A549 (cell line): ENCODE results near the gene BCKDHA.

Experiments
- BHLHE40 ChIP-seq: IDR thresholded peaks from 2 replicates; pipeline ENCODE4 v1.6.1; 2012; ENCODE audit warnings: low read depth, low read length, inconsistent platforms
- CHD4 ChIP-seq: fragments of 200-600 bp; sonication (generic); IDR thresholded peaks from 2 replicates; pipeline ENCODE4 v1.6.1; 2016; ENCODE audit warnings: antibody characterized with exemption, mild to moderate bottlenecking, borderline replicate concordance
- EP300 ChIP-seq, 2 experiments: fragments of >200 bp; sonication (Bioruptor Twin); formaldehyde crosslinking; IDR thresholded peaks; 2 replicates in 1 of 2; 3 replicates in 1 of 2; pipeline ENCODE4 v1.6.1; 2016 to 2017
- HOXA7 ChIP-seq: fragments of 250-450 bp; sonication (Bioruptor Pico); IDR thresholded peaks from 2 replicates; pipeline ENCODE4 v1.5.0; 2020; ENCODE audit warnings: mild to moderate bottlenecking, moderate library complexity
- KDM1A ChIP-seq: fragments of 200-600 bp; sonication (generic); IDR thresholded peaks from 2 replicates; pipeline ENCODE4 v1.6.1; 2016; ENCODE audit warnings: low read depth, mild to moderate bottlenecking
- NPAS2 ChIP-seq: fragments of 250-450 bp; sonication (Bioruptor Pico); IDR thresholded peaks from 2 replicates; pipeline ENCODE4 v1.8.0; 2022; ENCODE audit warnings: mild to moderate bottlenecking, moderate library complexity, borderline replicate concordance
- POLR2A ChIP-seq: IDR thresholded peaks from 2 replicates; pipeline ENCODE4 v1.6.1; 2012; ENCODE audit warnings: mild to moderate bottlenecking, low read length
- RAD21 ChIP-seq, 2 experiments: fragments of >200 bp in 1 of 2; sonication (Bioruptor Twin) in 1 of 2; formaldehyde crosslinking in 1 of 2; IDR thresholded peaks in 1 of 2; conservative IDR thresholded peaks in 1 of 2; 2 replicates in 1 of 2; 3 replicates in 1 of 2; pipeline ENCODE4 v1.6.1; 2012 to 2018; ENCODE audit warnings: inconsistent platforms in 1 of 2
- RCOR1 ChIP-seq: fragments of 150-350 bp; IDR thresholded peaks from 2 replicates; pipeline ENCODE4 v1.6.1; 2014; ENCODE audit warnings: antibody characterized with exemption, low read length, low read depth
- RFX5 ChIP-seq: fragments of 450-650 bp; IDR thresholded peaks from 2 replicates; pipeline ENCODE4 v1.7.1; 2014; ENCODE audit warnings: antibody characterized with exemption, mild to moderate bottlenecking, moderate library complexity
- TF ChIP-seq, protein P1 (sequence below): fragments of >200 bp; sonication (Bioruptor Twin); formaldehyde crosslinking; IDR thresholded peaks from 3 replicates; pipeline ENCODE4 v1.5.1; 2016

- TF ChIP-seq HOXA7 (CRISPR knock-in tag) (no peak), POLR2A (no peak), RFX5 (no peak), KDM1A (no peak), BHLHE40 (no peak), CHD4 (no peak), RAD21 (conservative IDR thresholded peaks at IDR 0.05 in 1 of 2, IDR thresholded peaks at IDR 0.05 in 1 of 2) (no peak), NPAS2 (CRISPR knock-in tag) (no peak), RCOR1 (no peak), EP300 (IDR thresholded peaks at IDR 0.05) (no peak)
- TF ChIP-seq, protein P1, sequence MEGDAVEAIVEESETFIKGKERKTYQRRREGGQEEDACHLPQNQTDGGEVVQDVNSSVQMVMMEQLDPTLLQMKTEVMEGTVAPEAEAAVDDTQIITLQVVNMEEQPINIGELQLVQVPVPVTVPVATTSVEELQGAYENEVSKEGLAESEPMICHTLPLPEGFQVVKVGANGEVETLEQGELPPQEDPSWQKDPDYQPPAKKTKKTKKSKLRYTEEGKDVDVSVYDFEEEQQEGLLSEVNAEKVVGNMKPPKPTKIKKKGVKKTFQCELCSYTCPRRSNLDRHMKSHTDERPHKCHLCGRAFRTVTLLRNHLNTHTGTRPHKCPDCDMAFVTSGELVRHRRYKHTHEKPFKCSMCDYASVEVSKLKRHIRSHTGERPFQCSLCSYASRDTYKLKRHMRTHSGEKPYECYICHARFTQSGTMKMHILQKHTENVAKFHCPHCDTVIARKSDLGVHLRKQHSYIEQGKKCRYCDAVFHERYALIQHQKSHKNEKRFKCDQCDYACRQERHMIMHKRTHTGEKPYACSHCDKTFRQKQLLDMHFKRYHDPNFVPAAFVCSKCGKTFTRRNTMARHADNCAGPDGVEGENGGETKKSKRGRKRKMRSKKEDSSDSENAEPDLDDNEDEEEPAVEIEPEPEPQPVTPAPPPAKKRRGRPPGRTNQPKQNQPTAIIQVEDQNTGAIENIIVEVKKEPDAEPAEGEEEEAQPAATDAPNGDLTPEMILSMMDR: no peak
Observed at GRCh38 chr19:41455936-41456335, 58.3 kb downstream of the BCKDHA start.
